HEK293 (cell line): ENCODE measurements around the gene SOX5.

ENCODE experiments used
- CTCF ChIA-PET: fragments of 350-600 bp; formaldehyde crosslinking; extraction: SDS; loops from one replicate; lab custom pipeline; 2021; ENCODE audit warnings: antibody characterized with exemption; lab: Yijun Ruan, JAX
- POLR2A ChIA-PET: fragments of 300-600 bp; formaldehyde crosslinking; extraction: SDS; loops from one replicate; lab custom pipeline; 2020; ENCODE audit warnings: antibody characterized with exemption, inconsistent platforms; lab: Yijun Ruan, JAX
- H3K27ac ChIP-seq: fragments of 200-500 bp; sonication (Bioruptor generic); 2 replicates; pipeline ENCODE4 v1.5.1; 2014; ENCODE audit warnings: low read depth, low read length, control low read depth, inconsistent platforms; ENCODE audit errors: extremely low read depth
- H3K36me3 ChIP-seq, 2 experiments: fragments of 200-500 bp in 1 of 2; sonication (Bioruptor generic) in 1 of 2; 1 replicate in 1 of 2; 2 replicates in 1 of 2; pipeline ENCODE4 v1.5.1; 2014 to 2017; ENCODE audit warnings: inconsistent platforms in 2 of 2, low read length in 2 of 2; ENCODE audit not compliant: control insufficient read depth in 2 of 2, insufficient read depth in 1 of 2
- H3K4me1 ChIP-seq: fragments of 200-500 bp; sonication (Bioruptor generic); 2 replicates; pipeline ENCODE4 v1.5.1; 2014; ENCODE audit warnings: mild to moderate bottlenecking, low read length, inconsistent platforms; ENCODE audit not compliant: control insufficient read depth, insufficient read depth
- H3K4me3 ChIP-seq: 2 replicates; pipeline ENCODE4 v1.5.1; 2011; ENCODE audit warnings: low read depth, mild to moderate bottlenecking, control low read depth, low read length, moderate library complexity
- H3K9me3 ChIP-seq: fragments of 200-500 bp; sonication (Bioruptor generic); 2 replicates; pipeline ENCODE4 v1.5.1; 2014; ENCODE audit warnings: low read depth, low read length, inconsistent platforms; ENCODE audit not compliant: control insufficient read depth, insufficient read depth
- ATF2 ChIP-seq: fragments of 450-650 bp; formaldehyde crosslinking; IDR thresholded peaks from 2 replicates; pipeline ENCODE4 v1.5.1; 2016; ENCODE audit warnings: missing biosample characterization, missing genetic modification characterization, low read depth
- GLIS1 ChIP-seq: fragments of 450-650 bp; formaldehyde crosslinking; IDR thresholded peaks from 2 replicates; pipeline ENCODE4 v1.5.1; 2016; ENCODE audit warnings: missing biosample characterization, missing genetic modification characterization
- KLF1 ChIP-seq: fragments of 450-650 bp; formaldehyde crosslinking; IDR thresholded peaks from 2 replicates; pipeline ENCODE4 v1.5.1; 2016; ENCODE audit warnings: missing biosample characterization, missing genetic modification characterization
- KLF10 ChIP-seq: fragments of 450-650 bp; IDR thresholded peaks from 2 replicates; pipeline ENCODE4 v1.5.1; 2018; ENCODE audit warnings: missing biosample characterization, mild to moderate bottlenecking, missing genetic modification characterization
- KLF16 ChIP-seq: fragments of 450-650 bp; formaldehyde crosslinking; IDR thresholded peaks from 2 replicates; pipeline ENCODE4 v1.5.1; 2017; ENCODE audit warnings: missing biosample characterization, missing genetic modification characterization
- KLF9 ChIP-seq: fragments of 450-650 bp; formaldehyde crosslinking; IDR thresholded peaks from 2 replicates; pipeline ENCODE4 v1.5.1; 2016; ENCODE audit warnings: missing biosample characterization, missing genetic modification characterization, low read depth
- MYNN ChIP-seq: fragments of 450-650 bp; formaldehyde crosslinking; IDR thresholded peaks from 2 replicates; pipeline ENCODE4 v1.5.1; 2016; ENCODE audit warnings: missing biosample characterization, missing genetic modification characterization, borderline replicate concordance
- OSR2 ChIP-seq: fragments of 450-650 bp; formaldehyde crosslinking; IDR thresholded peaks from 2 replicates; pipeline ENCODE4 v1.5.1; 2016; ENCODE audit warnings: missing biosample characterization, missing genetic modification characterization
- PRDM1 ChIP-seq: fragments of 450-650 bp; formaldehyde crosslinking; IDR thresholded peaks from 2 replicates; pipeline ENCODE4; 2016; ENCODE audit warnings: missing biosample characterization, missing genetic modification characterization
- PRDM10 ChIP-seq: fragments of 450-650 bp; formaldehyde crosslinking; IDR thresholded peaks from 2 replicates; pipeline ENCODE4 v1.5.1; 2016; ENCODE audit warnings: missing biosample characterization, missing genetic modification characterization
- REPIN1 ChIP-seq: fragments of 450-650 bp; formaldehyde crosslinking; IDR thresholded peaks from 2 replicates; pipeline ENCODE4 v1.5.1; 2017; ENCODE audit warnings: missing biosample characterization, missing genetic modification characterization, low read depth
- SCRT1 ChIP-seq: fragments of 450-650 bp; formaldehyde crosslinking; IDR thresholded peaks from 2 replicates; pipeline ENCODE4 v1.5.1; 2016; ENCODE audit warnings: missing biosample characterization, missing genetic modification characterization, borderline replicate concordance
- TCF7L2 ChIP-seq: IDR thresholded peaks from 2 replicates; pipeline ENCODE4 v1.6.1; 2011; ENCODE audit warnings: low read depth, mild to moderate bottlenecking, inconsistent platforms, low read length, moderate library complexity, borderline replicate concordance
- TSHZ1 ChIP-seq: fragments of 450-650 bp; formaldehyde crosslinking; IDR thresholded peaks from 2 replicates; pipeline ENCODE4 v1.5.1; 2016; ENCODE audit warnings: missing biosample characterization, missing genetic modification characterization, borderline replicate concordance
- ZBTB7A ChIP-seq: fragments of 450-650 bp; formaldehyde crosslinking; IDR thresholded peaks from 2 replicates; pipeline ENCODE4 v1.5.1; 2016; ENCODE audit warnings: low read depth, missing biosample characterization, missing genetic modification characterization
- ZIC2 ChIP-seq: fragments of 450-650 bp; formaldehyde crosslinking; IDR thresholded peaks from 2 replicates; pipeline ENCODE4 v1.5.1; 2016; ENCODE audit warnings: missing biosample characterization, missing genetic modification characterization
- ZNF114 ChIP-seq: fragments of 450-650 bp; formaldehyde crosslinking; IDR thresholded peaks from 2 replicates; pipeline ENCODE4 v1.5.0; 2017; ENCODE audit warnings: missing biosample characterization, missing genetic modification characterization
- ZNF211 ChIP-seq: fragments of 450-650 bp; formaldehyde crosslinking; IDR thresholded peaks from 2 replicates; pipeline ENCODE4 v1.5.1; 2016; ENCODE audit warnings: low read depth, missing biosample characterization, missing genetic modification characterization
- ZNF221 ChIP-seq: fragments of 450-650 bp; formaldehyde crosslinking; IDR thresholded peaks from 2 replicates; pipeline ENCODE4 v1.5.1; 2017; ENCODE audit warnings: missing biosample characterization, missing genetic modification characterization, borderline replicate concordance
- ZNF24 ChIP-seq: fragments of 450-650 bp; formaldehyde crosslinking; IDR thresholded peaks from 2 replicates; pipeline ENCODE4 v1.5.1; 2016; ENCODE audit warnings: missing biosample characterization, missing genetic modification characterization
- ZNF501 ChIP-seq: fragments of 450-650 bp; formaldehyde crosslinking; IDR thresholded peaks from 2 replicates; pipeline ENCODE4 v1.5.1; 2016; ENCODE audit warnings: missing biosample characterization, missing genetic modification characterization
- ZNF558 ChIP-seq: fragments of 450-650 bp; formaldehyde crosslinking; IDR thresholded peaks from 2 replicates; pipeline ENCODE4 v1.5.1; 2016; ENCODE audit warnings: missing biosample characterization, missing genetic modification characterization
- ZNF571 ChIP-seq: fragments of 450-650 bp; formaldehyde crosslinking; IDR thresholded peaks from 2 replicates; pipeline ENCODE4 v1.5.0; 2017; ENCODE audit warnings: missing biosample characterization, missing genetic modification characterization
- ZNF654 ChIP-seq: fragments of 450-650 bp; formaldehyde crosslinking; IDR thresholded peaks from 2 replicates; pipeline ENCODE4 v1.5.1; 2016; ENCODE audit warnings: low read depth, missing biosample characterization, missing genetic modification characterization
- ZNF677 ChIP-seq: fragments of 450-650 bp; IDR thresholded peaks from 2 replicates; pipeline ENCODE4 v1.5.0; 2018; ENCODE audit warnings: missing biosample characterization, mild to moderate bottlenecking, missing genetic modification characterization, moderate library complexity
- ZNF830 ChIP-seq: fragments of 450-650 bp; IDR thresholded peaks from 2 replicates; pipeline ENCODE4 v1.5.0; 2018; ENCODE audit warnings: missing biosample characterization, missing genetic modification characterization, low read depth, mild to moderate bottlenecking, moderate library complexity

Gene SOX5

GRCh38 chr12:23815810-23816209 lies 133.7 kb downstream of the SOX5 start (continued):
- TF ChIP-seq ZNF114 (tag by site-specific recombination): no peak
- no peak for TF ChIP-seq KLF9 (tag by site-specific recombination)
- TF ChIP-seq SCRT1 (tag by site-specific recombination): no peak
- no peak for TF ChIP-seq ZBTB7A
- no peak for TF ChIP-seq MYNN (tag by site-specific recombination)
- no peak for TF ChIP-seq ZNF211 (tag by site-specific recombination)

- TF ChIP-seq ZNF677 (tag by site-specific recombination): no peak
- TF ChIP-seq REPIN1 (tag by site-specific recombination): no peak
- no peak for TF ChIP-seq PRDM10
- no peak for TF ChIP-seq OSR2 (tag by site-specific recombination)
- TF ChIP-seq ZNF654 (tag by site-specific recombination): no peak
- TF ChIP-seq TSHZ1 (tag by site-specific recombination): no peak
Measured at GRCh38 chr12:23813206-23813605, 136.3 kb downstream of the SOX5 start.

GRCh38 chr12:23810329-23810902 lies 139.1 kb downstream of the SOX5 start:
- ChIA-PET POLR2A (no interaction called here), CTCF (no interaction called here)
- H3K4me3 ChIP-seq: no peak overlapping the region
- H3K27ac ChIP-seq: no peak overlapping the region
- no peaks in the 10 kb centered on the region for H3K36me3 ChIP-seq
- no peaks in the 10 kb centered on the region for H3K9me3 ChIP-seq
- H3K4me1 ChIP-seq: no peaks in the 10 kb centered on the region
- TF ChIP-seq KLF10 (no peak), ZNF221 (tag by site-specific recombination) (no peak), ATF2 (tag by site-specific recombination) (no peak), ZNF830 (tag by site-specific recombination) (no peak), GLIS1 (no peak), ZNF558 (tag by site-specific recombination) (no peak), ZNF24 (tag by site-specific recombination) (no peak), ZNF571 (tag by site-specific recombination) (no peak), PRDM1 (no peak), ZIC2 (no peak), KLF16 (tag by site-specific recombination) (no peak), KLF1 (no peak), ZNF501 (tag by site-specific recombination) (no peak), TCF7L2 (no peak)

More at GRCh38 chr12:23813206-23813605, 136.3 kb downstream of the SOX5 start:
- POLR2A ChIA-PET: no interaction called here
- no peaks in the 10 kb centered on the region for H3K36me3 ChIP-seq
- no peaks in the 10 kb centered on the region for H3K9me3 ChIP-seq
- no peak overlapping the region for H3K4me3 ChIP-seq
- no peak overlapping the region for H3K27ac ChIP-seq
- CTCF ChIA-PET: no interaction called here
- no peaks in the 10 kb centered on the region for H3K4me1 ChIP-seq
